Activated T-helper 1 cell treated with anti-CD3 and anti-CD28 coated beads, Interleukin-12 subunit alpha, Interleukin-12 subunit beta, Interleukin-2, Interleukin-4 antibody, amounts not matched to agents 30 ng/mL and 10 ng/mL and 1 ng/mL, durations not matched to agents 14 hours and 24 hours and 36 hours (primary cell): Measurements from ENCODE around the gene C1orf56. TPM values are rescaled to one million over a fixed set of nuclear protein-coding genes. Genes with fewer than 3 reads are reported as not detected.
A peak's percentile ranks its signal among the peaks of the same experiment; 100 is the strongest.

ENCODE experiments used
- DNase-seq: peaks from one replicate; pipeline ENCODE4 v3.0.0; 2021; ENCODE audit warnings: low spot score
- H3K27ac Mint-ChIP-seq: one replicate; pipeline ENCODE4 v1.8.0; 2021; ENCODE audit warnings: mild to moderate bottlenecking, mixed read lengths
- H3K27me3 Mint-ChIP-seq: one replicate; pipeline ENCODE4 v1.8.0; 2022; ENCODE audit warnings: mild to moderate bottlenecking, moderate library complexity, mixed read lengths; ENCODE audit not compliant: insufficient read depth
- H3K36me3 Mint-ChIP-seq: one replicate; pipeline ENCODE4 v1.8.0; 2021; ENCODE audit warnings: low read depth, mixed read lengths
- H3K4me1 Mint-ChIP-seq: one replicate; pipeline ENCODE4 v1.8.0; 2021; ENCODE audit warnings: low read depth, mixed read lengths
- H3K4me3 Mint-ChIP-seq: one replicate; pipeline ENCODE4 v1.8.0; 2021; ENCODE audit warnings: mild to moderate bottlenecking, moderate library complexity, mixed read lengths
- H3K9me3 Mint-ChIP-seq: one replicate; pipeline ENCODE4 v1.8.0; 2021; ENCODE audit warnings: mixed read lengths
- intact Hi-C: fragments of 100-400 bp; cut with micrococcal nuclease; formaldehyde crosslinking; loops from one replicate; pipeline ENCODE4 v1.15.1; 2024
- total RNA-seq: library from RNA; stranded (reverse); gene quantifications from 2 replicates; pipeline ENCODE4 v1.2.3, GENCODE V29; 2022

Gene C1orf56
- 1.6 and 1.7 TPM in 2 replicates for total RNA-seq

GRCh38 chr1:151047591-151047924 is at the start of gene C1orf56:
Gene C1orf56, plus strand, starts transcription at chr1:151047751. Its CDS starts 97 bp downstream, at chr1:151047848.
- H3K4me3 Mint-ChIP-seq, result peak within 1 kb of the TSS; percentile 86
- H3K9me3 Mint-ChIP-seq, result no peaks in the 10 kb centered on the region
- peak; percentile 43 for DNase-seq
- peaks cover 64% of the 10 kb centered on the region for H3K4me1 Mint-ChIP-seq
- H3K36me3 Mint-ChIP-seq, result peaks cover 20% of the 10 kb centered on the region
- intact Hi-C loops, result loop anchor here (1.0 kb wide), 1 partner anchor 23 kb away; no protein-coding TSS in a partner anchor
- no peaks in the 10 kb centered on the region for H3K27me3 Mint-ChIP-seq
- H3K27ac Mint-ChIP-seq, result peak within 1 kb of the TSS; percentile 79

- Mint-ChIP-seq H3K9me3 (no peaks in the 10 kb centered on the region), H3K36me3 (peaks cover 22% of the 10 kb centered on the region), H3K27me3 (no peaks in the 10 kb centered on the region), H3K4me3 (no peak overlapping the region), H3K27ac (no peak overlapping the region), H3K4me1 (peaks cover 24% of the 10 kb centered on the region)
- no peak for DNase-seq
- intact Hi-C loops, result loop anchor here (5.0 kb wide), 1 partner anchor 741 kb away; the partner anchor contains the start of gene CA14
These were observed 49.6 kb upstream of the C1orf56 start for GRCh38 chr1:150997949-150998348.

- Mint-ChIP-seq H3K27me3 (no peaks in the 10 kb centered on the region), H3K27ac (no peak overlapping the region), H3K4me3 (no peak overlapping the region), H3K9me3 (no peaks in the 10 kb centered on the region), H3K36me3 (peaks cover 23% of the 10 kb centered on the region), H3K4me1 (peaks cover 36% of the 10 kb centered on the region)
- intact Hi-C loops, result loop anchor here (5.0 kb wide), 1 partner anchor 742 kb away; the partner anchor contains the start of gene CA14
- DNase-seq, result no peak
These were observed 48.4 kb upstream of the C1orf56 start for GRCh38 chr1:150999051-150999674.

GRCh38 chr1:150999926-151000325 is 47.6 kb upstream of the C1orf56 start:
- Mint-ChIP-seq H3K4me3 (no peak overlapping the region), H3K36me3 (peaks cover 23% of the 10 kb centered on the region), H3K4me1 (peaks cover 44% of the 10 kb centered on the region), H3K27ac (no peak overlapping the region), H3K27me3 (no peaks in the 10 kb centered on the region), H3K9me3 (no peaks in the 10 kb centered on the region)
- DNase-seq, result no peak
- intact Hi-C loops, result loop anchor here (5.0 to 10.0 kb wide), 2 partner anchors 125 to 743 kb away; partner anchors contain the start of genes ARNT and CA14

GRCh38 chr1:151000408-151000807 is 47.1 kb upstream of the C1orf56 start:
- DNase-seq, result no peak
- intact Hi-C loops, result loop anchor here (10.0 kb wide), 1 partner anchor 126 kb away; the partner anchor contains the start of gene ARNT
- Mint-ChIP-seq H3K4me3 (no peak overlapping the region), H3K36me3 (peaks cover 23% of the 10 kb centered on the region), H3K4me1 (peaks cover 48% of the 10 kb centered on the region), H3K27me3 (no peaks in the 10 kb centered on the region), H3K27ac (no peak overlapping the region), H3K9me3 (no peaks in the 10 kb centered on the region)

GRCh38 chr1:151001602-151002001 is 45.9 kb upstream of the C1orf56 start:
- Mint-ChIP-seq H3K4me1 (peaks cover 53% of the 10 kb centered on the region), H3K4me3 (peak overlapping the region; percentile 45), H3K9me3 (no peaks in the 10 kb centered on the region), H3K36me3 (peaks cover 23% of the 10 kb centered on the region), H3K27me3 (no peaks in the 10 kb centered on the region), H3K27ac (peak overlapping the region; percentile 61)
- intact Hi-C loops, result loop anchor here (10.0 kb wide), 1 partner anchor 127 kb away; the partner anchor contains the start of gene ARNT
- DNase-seq, result no peak

- intact Hi-C loops, result loop anchor here (10.0 kb wide), 1 partner anchor 127 kb away; the partner anchor contains the start of gene ARNT
- Mint-ChIP-seq H3K4me1 (peaks cover 57% of the 10 kb centered on the region), H3K36me3 (peaks cover 20% of the 10 kb centered on the region), H3K9me3 (no peaks in the 10 kb centered on the region), H3K4me3 (peak overlapping the region; percentile 45), H3K27ac (peak overlapping the region; percentile 61), H3K27me3 (no peaks in the 10 kb centered on the region)
- no peak for DNase-seq
These were observed 45.5 kb upstream of the C1orf56 start for GRCh38 chr1:151002051-151002450.

GRCh38 chr1:151002611-151003010 is 44.9 kb upstream of the C1orf56 start:
- Mint-ChIP-seq H3K27ac (peak overlapping the region; percentile 74), H3K27me3 (no peaks in the 10 kb centered on the region), H3K9me3 (no peaks in the 10 kb centered on the region), H3K36me3 (peaks cover 18% of the 10 kb centered on the region), H3K4me3 (peak overlapping the region; percentile 76), H3K4me1 (peaks cover 63% of the 10 kb centered on the region)
- no peak for DNase-seq
- intact Hi-C loops, result loop anchor here (10.0 kb wide), 1 partner anchor 128 kb away; the partner anchor contains the start of gene ARNT

- no peak for DNase-seq
- H3K27ac Mint-ChIP-seq, result peak overlapping the region; percentile 74
- H3K4me1 Mint-ChIP-seq, result peaks cover 68% of the 10 kb centered on the region
- H3K36me3 Mint-ChIP-seq, result peaks cover 18% of the 10 kb centered on the region
- intact Hi-C loops, result loop anchor here (10.0 kb wide), 1 partner anchor 128 kb away; the partner anchor contains the start of gene ARNT
- H3K9me3 Mint-ChIP-seq, result no peaks in the 10 kb centered on the region
- no peaks in the 10 kb centered on the region for H3K27me3 Mint-ChIP-seq
- H3K4me3 Mint-ChIP-seq, result peak overlapping the region; percentile 76
These were observed 44.4 kb upstream of the C1orf56 start for GRCh38 chr1:151003180-151003579.

- H3K4me1 Mint-ChIP-seq, result peaks cover 89% of the 10 kb centered on the region
- H3K4me3 Mint-ChIP-seq, result peak overlapping the region; percentile 100
- H3K36me3 Mint-ChIP-seq, result peaks cover 16% of the 10 kb centered on the region
- no peak for DNase-seq
- peak overlapping the region; percentile 96 for H3K27ac Mint-ChIP-seq
- no peaks in the 10 kb centered on the region for H3K9me3 Mint-ChIP-seq
- intact Hi-C loops, result loop anchor here (1.0 to 10.0 kb wide), 4 partner anchors 27 to 519 kb away; partner anchors contain the start of genes ARNT and TARS2
- no peaks in the 10 kb centered on the region for H3K27me3 Mint-ChIP-seq
These were observed 41.7 kb upstream of the C1orf56 start for GRCh38 chr1:151005729-151006319.

- no peaks in the 10 kb centered on the region for H3K27me3 Mint-ChIP-seq
- DNase-seq, result peak; percentile 24
- H3K4me3 Mint-ChIP-seq, result peak within 1 kb of the TSS; percentile 100
- peaks cover 93% of the 10 kb centered on the region for H3K4me1 Mint-ChIP-seq
- H3K27ac Mint-ChIP-seq, result peak within 1 kb of the TSS; percentile 96
- peaks cover 15% of the 10 kb centered on the region for H3K36me3 Mint-ChIP-seq
- no peaks in the 10 kb centered on the region for H3K9me3 Mint-ChIP-seq
- intact Hi-C loops, result loop anchor here (1.0 to 10.0 kb wide), 4 partner anchors 27 to 519 kb away; partner anchors contain the start of genes ARNT and TARS2
These were observed 41.1 kb upstream of the C1orf56 start, which contains the start of gene MINDY1 for GRCh38 chr1:151006327-151007052. Gene MINDY1, minus strand, starts transcription at chr1:151006902. Its CDS starts 4,285 bp downstream, at chr1:151002617.

- peak overlapping the region; percentile 100 for H3K4me3 Mint-ChIP-seq
- peak overlapping the region; percentile 96 for H3K27ac Mint-ChIP-seq
- DNase-seq, result no peak
- H3K27me3 Mint-ChIP-seq, result no peaks in the 10 kb centered on the region
- intact Hi-C loops, result loop anchor here (1.0 to 10.0 kb wide), 16 partner anchors 12 to 739 kb away; partner anchors contain the start of genes APH1A, ARNT, CERS2 and ENSA
- H3K9me3 Mint-ChIP-seq, result no peaks in the 10 kb centered on the region
- H3K36me3 Mint-ChIP-seq, result peaks cover 8% of the 10 kb centered on the region
- H3K4me1 Mint-ChIP-seq, result peaks cover 80% of the 10 kb centered on the region
These were observed 39.7 kb upstream of the C1orf56 start for GRCh38 chr1:151007853-151008243.
